DMS114 treated with DMSO at 0.1 percent for 48 hours (cell line): ENCODE results near the gene EEFSEC.

Experiments
- DNase-seq: peaks from one replicate; lab custom pipeline; 2025; ENCODE audit not compliant: unreplicated experiment; lab: John Stamatoyannopoulos, UW

Gene EEFSEC

GRCh38 chr3:128182656-128183055, 29.4 kb downstream of the EEFSEC start:
- DNase-seq = no peak

DNA sequence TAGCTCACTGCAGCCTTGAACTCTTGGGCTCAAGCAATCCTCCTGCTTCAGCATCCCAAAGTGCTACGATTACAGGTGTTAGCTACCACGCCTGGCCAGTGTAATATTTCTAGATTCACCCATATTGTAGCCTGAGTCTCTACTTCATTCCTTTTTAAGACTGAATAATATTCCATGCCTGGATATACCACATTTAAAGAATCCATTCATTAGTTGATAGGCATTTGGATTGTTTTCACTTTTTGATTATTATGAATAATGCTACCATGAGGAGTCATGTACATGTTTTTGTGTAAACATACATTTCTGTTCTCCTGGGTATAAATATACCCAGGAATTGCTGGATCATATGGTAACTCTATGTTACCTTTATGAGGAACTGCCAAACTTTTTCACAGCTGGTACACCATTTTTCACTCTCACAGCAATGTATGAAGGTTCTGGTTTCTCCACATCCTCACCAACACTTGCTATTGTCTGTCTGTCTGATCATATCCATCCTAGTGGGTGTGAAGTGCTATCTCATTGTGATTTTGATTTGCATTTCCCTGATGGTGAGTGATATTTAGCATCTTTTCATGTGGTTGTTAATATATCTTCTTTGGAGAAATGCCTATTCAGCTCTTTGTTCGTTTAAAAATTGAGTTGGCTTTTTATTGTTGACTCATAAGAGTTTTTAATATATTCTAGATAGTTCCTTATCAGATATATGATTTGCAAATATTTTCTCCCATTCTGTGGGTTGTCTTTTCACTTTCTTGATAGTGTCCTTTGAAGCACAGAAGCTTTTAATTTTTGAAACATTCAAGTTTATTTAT, 32.6 kb downstream of the EEFSEC start:
- DNase-seq = no peak

DNA sequence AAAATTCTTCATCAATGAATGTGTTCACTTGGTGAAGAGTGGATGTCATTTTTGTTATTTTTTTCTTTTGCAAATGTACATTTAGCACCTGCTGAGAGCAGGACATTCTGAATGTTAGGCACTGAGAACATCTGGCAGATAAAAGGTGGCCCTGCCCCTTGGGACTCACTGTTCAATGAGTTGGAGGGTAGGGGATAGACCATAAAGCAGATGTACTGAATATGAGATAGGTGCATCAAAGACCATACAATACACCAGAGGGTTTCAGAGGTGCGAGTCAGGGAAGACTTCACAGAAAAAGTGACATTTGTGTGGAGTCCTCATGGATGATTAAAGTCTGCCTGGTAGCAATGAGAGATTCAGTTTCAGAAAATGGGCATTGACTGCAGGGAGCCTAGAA, 34.2 kb downstream of the EEFSEC start:
- no peak for DNase-seq

GRCh38 chr3:128188326-128188725, 35.0 kb downstream of the EEFSEC start:
- DNase-seq = no peak

- DNase-seq = no peak
These were observed 35.7 kb downstream of the EEFSEC start for GRCh38 chr3:128188956-128189355.

- DNase-seq = no peak
These were observed 37.2 kb downstream of the EEFSEC start for GRCh38 chr3:128190501-128190900.

DNA sequence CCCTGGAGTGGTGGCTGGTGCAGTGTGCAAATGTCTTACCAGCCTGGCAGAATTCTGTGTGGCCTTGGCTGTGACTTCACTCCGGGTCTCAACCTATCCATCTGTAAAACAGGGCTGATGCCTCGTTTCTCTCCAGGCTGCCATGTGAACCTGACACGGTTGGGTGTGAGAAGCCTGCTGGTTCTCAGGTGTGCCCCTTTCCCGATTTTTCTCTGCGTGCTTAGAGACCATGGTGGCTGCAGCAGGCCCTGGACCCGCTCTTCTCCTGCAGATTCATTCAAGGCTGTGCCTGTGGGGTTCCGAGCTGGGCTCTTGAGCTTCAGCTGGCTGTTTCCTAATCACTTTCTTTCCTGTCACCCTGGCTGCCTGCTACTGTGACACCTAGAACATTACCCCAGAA, 38.9 kb downstream of the EEFSEC start:
- DNase-seq = no peak

DNA sequence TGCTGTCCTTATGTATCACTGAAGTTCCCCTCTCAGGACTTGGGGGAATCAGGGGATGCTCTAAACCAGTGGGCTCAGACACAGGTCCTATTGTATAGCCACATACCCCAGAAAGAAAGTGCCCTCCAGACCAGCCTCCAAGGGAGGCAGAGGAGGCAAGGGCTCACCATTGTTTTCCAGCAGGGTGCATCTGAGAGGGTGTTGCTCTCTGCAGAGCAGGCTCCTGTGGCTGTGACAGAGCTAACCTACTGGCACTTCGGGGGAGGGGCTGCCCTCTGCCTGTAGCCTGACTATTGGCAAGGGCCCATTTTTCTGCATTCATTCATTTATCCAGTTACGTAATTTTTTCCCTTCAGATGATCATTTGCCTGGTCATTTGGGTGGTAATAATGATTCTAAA, 39.9 kb downstream of the EEFSEC start:
- no peak for DNase-seq

GRCh38 chr3:128194843-128195242, 41.6 kb downstream of the EEFSEC start:
- no peak for DNase-seq

- no peak for DNase-seq
These were observed 42.1 kb downstream of the EEFSEC start for GRCh38 chr3:128195369-128195768.

DNA sequence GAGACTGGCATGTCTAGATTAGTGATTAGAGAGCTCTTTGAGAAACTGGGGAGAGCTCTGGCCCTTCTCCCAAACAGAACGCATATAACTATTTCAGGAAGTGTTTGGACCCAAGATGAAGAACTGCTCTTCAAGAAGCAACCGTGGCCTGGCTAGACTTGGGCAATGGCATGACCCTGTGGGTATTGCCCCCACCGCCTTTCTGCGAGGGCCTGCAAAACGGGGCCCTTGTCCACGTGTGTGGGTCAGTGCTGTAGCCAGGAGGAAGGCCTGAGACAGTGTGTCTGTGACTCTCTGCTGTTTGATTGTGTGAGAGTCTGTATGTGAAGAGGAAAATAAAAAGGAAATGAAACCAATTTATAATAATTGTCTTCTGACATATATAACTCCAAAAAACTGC, 42.5 kb downstream of the EEFSEC start:
- no peak for DNase-seq

GRCh38 chr3:128196647-128197046, 43.4 kb downstream of the EEFSEC start:
- no peak for DNase-seq

DNA sequence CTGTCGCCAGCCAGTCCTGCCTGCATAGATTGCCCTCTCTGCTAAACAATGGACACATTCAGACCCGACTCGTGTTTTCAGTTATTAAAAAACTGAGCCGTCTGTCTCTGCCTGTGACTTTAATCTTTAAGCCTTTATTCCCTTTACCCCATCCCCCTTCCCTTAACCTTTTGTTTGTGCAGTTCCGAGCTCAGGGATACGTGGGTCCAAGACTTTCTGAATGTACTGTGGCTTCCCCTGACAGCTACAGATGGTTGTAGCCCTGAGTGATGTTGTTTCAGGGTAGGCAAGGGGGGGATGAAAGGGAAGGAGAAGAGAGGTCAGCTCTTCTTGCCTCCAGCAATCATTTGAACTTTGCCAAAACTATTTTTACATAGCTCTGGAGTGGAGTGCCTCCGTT, 44.6 kb downstream of the EEFSEC start:
- no peak for DNase-seq

DNA sequence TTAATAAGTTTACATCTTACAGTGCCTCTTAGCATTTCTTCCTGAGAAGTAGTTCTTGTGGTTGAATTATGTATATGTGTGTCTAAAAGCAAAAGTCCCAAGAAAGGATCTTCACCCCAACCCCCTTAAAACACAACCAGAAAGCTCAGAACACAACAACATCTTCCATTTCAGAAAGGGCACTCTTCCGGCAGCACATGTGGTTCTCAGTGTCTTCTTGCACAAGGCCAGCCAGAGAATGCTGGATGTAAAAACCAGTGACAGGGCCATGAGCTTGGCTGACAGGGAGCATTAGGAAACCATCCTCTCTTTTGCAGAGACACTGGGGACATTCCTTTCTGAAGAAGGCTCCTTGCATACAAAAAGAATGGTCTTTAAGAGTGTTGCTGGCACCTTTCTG, 45.0 kb downstream of the EEFSEC start:
- DNase-seq = no peak

GRCh38 chr3:128199110-128199509, 45.8 kb downstream of the EEFSEC start:
- DNase-seq = no peak

- no peak for DNase-seq
These were observed 48.0 kb downstream of the EEFSEC start for GRCh38 chr3:128201158-128201755.

DNA sequence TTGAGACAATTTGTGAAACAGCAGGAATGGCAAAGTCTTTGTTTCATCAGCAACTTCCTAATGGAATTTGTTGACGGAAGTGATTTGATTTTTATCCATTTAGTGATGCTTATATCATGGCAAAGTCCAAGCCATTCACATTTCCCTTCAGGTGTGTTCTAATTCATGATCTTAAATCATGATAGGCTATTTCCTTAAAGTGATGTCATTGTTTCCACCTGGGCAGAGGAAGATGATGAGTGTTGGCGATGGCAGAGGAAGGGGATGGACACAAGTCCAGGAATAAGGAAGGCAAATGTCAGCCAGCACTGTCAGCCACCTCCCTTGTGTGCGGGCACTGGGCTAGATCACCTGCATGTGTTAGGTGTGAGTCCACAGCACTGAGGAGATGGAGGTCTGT, 49.9 kb downstream of the EEFSEC start:
- no peak for DNase-seq

- DNase-seq = no peak
These were observed 52.4 kb downstream of the EEFSEC start for GRCh38 chr3:128205558-128206145.

DNA sequence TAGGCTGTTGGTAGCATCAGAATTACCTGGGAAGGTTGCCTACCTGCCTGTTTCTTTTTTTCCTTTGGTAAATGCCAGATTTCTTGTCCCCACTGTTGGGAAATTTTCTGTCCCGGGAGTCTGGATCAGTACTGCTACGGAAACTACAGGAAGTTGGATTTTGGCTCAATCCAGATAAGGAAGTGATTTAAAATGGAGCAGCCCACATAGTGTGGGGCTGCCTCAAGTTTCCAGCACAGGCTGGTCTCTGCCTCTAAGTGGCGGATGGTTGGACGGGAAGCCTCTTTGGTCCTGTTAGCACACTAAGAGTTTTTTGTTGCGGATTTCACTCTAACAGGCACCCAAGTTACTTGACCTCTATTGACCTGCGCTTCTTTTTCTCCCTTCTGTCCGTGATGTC, 54.7 kb downstream of the EEFSEC start:
- no peak for DNase-seq

DNA sequence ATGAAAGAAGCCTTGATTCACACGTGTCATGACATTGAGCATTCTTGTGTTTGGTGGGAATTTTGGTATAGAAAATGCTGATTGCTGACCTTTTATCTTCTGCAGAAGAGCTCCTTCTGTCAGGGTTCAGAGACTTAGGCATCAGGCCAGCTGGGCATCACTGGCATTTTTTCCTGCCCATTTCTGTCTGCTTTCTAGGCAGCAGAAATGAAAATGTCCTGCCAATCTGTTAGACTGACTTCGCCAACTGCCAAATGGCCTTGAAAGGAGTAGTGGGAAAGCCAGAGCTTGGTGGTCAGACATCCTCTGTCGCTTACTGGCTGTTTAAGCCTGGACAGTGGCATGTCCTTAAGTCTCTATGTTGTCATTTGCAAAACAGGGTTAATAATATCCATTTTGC, 57.4 kb downstream of the EEFSEC start:
- DNase-seq = no peak

- DNase-seq = no peak
These were observed 60.8 kb downstream of the EEFSEC start for GRCh38 chr3:128214056-128214455.

GRCh38 chr3:128215290-128215689, 62.0 kb downstream of the EEFSEC start:
- DNase-seq = no peak
